ENCODE data around the gene SLC6A19. TPM values are rescaled to one million over a fixed set of nuclear protein-coding genes. Genes with fewer than 3 reads are reported as not detected.

Gene SLC6A19
- total RNA-seq, 1 experiment from 2014 or later = 0.04 TPM

GRCh38 chr5:1208221-1208742 is 6.9 kb downstream of the SLC6A19 start (continued):
- no peak for TF ChIP-seq ZNF532 (CRISPR knock-in tag; IDR thresholded peaks at IDR 0.05; ENCODE audit: borderline replicate concordance)

GRCh38 chr5:1208743-1209488 is 7.5 kb downstream of the SLC6A19 start:
- no peak for ATAC-seq
- TF ChIP-seq TEAD4 (CRISPR knock-in tag; IDR thresholded peaks at IDR 0.05) = no peak
- TF ChIP-seq ZNF317 (CRISPR knock-in tag; IDR thresholded peaks at IDR 0.05; ENCODE audit: borderline replicate concordance, low read depth) = no peak
- no peak for TF ChIP-seq CTCF (IDR thresholded peaks at IDR 0.05)
- no peak for TF ChIP-seq ZNF121 (CRISPR knock-in tag; IDR thresholded peaks at IDR 0.05)
- no peak for TF ChIP-seq AR (CRISPR knock-in tag; IDR thresholded peaks at IDR 0.05)
- TF ChIP-seq ESRRA (CRISPR knock-in tag; IDR thresholded peaks at IDR 0.05; ENCODE audit: borderline replicate concordance) = no peak
- TF ChIP-seq SP1 (CRISPR knock-in tag; conservative IDR thresholded peaks at IDR 0.05) = no peak
- TF ChIP-seq PRDM15 (CRISPR knock-in tag; IDR thresholded peaks at IDR 0.05) = no peak
- TF ChIP-seq NFE2L1 (CRISPR knock-in tag; IDR thresholded peaks at IDR 0.05) = no peak
- no peak for TF ChIP-seq RORB (CRISPR knock-in tag; IDR thresholded peaks at IDR 0.05)
- TF ChIP-seq TP53 (CRISPR knock-in tag; IDR thresholded peaks at IDR 0.05) = no peak
- TF ChIP-seq E2F4 (CRISPR knock-in tag; IDR thresholded peaks at IDR 0.05; ENCODE audit: borderline replicate concordance, low read depth) = no peak
- TF ChIP-seq NR3C1 (CRISPR knock-in tag; conservative IDR thresholded peaks at IDR 0.05; ENCODE audit: low read depth) = no peak
- no peaks in the 10 kb centered on the region; the same call in 1 of the 2 replicates for H3K27me3 Mint-ChIP-seq (ENCODE audit: low read depth)
- H3K27ac Mint-ChIP-seq = no peak overlapping the region
- no peaks in the 10 kb centered on the region for H3K36me3 Mint-ChIP-seq
- ChIA-PET POLR2A (no interaction called here), CTCF (interaction anchor here (1.0 to 1.4 kb wide), 4 partner anchors 26 to 200 kb away, joined by 3 to 4 read pairs (median 3); no protein-coding TSS in a partner anchor)
- DNase-seq (ENCODE audit: low spot score) = peak; percentile 18
- peaks cover 7% of the 10 kb centered on the region; the same call in 1 of the 2 replicates for H3K4me1 Mint-ChIP-seq
- no peak overlapping the region for H3K4me3 Mint-ChIP-seq
- H3K9me3 Mint-ChIP-seq = no peaks in the 10 kb centered on the region
